SW480 (cell line): ENCODE data around the gene DOLPP1.
A peak's percentile ranks its signal among the peaks of the same experiment; 100 is the strongest.
"Not testable (repeated sequence)": the region's sequence is repeated elsewhere in the genome, so short reads cannot be mapped to it uniquely, and the experiment has no call there.

Experiments
- DNase-seq: peaks from one replicate; pipeline ENCODE4 v3.0.0-alpha.2; 2016; ENCODE audit warnings: low spot score

The DOLPP1 gene, protein sequence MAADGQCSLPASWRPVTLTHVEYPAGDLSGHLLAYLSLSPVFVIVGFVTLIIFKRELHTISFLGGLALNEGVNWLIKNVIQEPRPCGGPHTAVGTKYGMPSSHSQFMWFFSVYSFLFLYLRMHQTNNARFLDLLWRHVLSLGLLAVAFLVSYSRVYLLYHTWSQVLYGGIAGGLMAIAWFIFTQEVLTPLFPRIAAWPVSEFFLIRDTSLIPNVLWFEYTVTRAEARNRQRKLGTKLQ

DNA sequence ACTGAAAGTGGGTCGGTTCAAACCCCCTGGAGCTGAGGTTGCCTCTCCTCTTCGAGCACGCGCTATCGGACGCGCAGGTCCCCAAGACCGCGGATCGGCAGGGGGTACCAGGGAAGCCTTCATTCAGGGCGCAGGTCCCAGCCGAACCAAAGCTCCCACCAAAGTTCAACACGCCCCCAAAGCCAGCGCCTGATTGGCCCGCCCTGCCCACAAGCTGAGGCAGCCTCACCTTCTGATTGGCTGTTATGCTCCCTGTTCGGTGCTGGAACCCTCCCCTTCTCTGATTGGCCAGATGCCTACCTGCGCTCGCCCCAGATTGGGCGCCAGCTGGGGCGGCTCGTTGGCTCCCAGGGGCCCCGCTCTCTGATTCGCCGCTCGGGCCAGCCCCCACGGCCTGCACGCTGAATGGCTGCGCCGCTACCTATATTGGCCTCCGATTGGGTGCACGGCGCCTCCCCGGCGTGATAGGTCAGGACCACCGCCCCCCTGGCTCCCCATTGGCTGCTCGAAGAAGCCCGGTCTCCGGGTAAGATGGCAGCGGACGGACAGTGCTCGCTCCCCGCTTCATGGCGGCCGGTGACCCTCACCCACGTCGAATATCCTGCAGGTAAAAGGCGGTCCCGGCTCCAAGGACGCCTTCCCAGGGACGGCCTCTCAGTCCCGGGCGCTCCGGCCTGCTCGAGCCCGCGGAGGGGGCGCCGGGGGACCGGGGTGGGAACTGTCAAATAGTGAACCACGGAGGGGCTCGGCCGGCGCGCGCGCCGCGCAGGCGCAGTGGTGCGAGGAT lies at the start of gene DOLPP1:
Gene DOLPP1, plus strand, starts transcription at position 511 of the 787 bp plus-strand sequence. Its CDS starts 21 bp downstream, at position 532.
- DNase-seq = peak; percentile 99

DNA sequence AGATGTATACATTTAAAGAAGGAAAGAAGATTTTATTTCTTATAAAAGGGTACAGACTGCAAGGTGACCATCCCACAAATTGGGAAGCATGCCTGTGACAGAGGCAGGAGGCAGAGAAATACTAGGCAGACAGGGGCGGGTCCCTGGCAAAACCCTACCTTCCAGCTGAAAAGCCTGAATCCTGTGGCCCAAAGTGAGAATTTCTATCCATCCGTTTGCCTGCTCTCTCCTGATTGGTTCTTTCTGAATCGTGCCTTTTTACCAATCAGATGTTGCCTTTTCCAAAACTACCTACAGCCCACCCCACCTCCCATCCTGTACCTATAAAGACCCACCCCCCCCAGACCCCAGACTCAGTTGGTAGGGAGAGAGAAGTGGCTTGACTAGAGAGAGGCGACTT lies 49.4 kb upstream of the DOLPP1 start:
- DNase-seq = no peak

DNA sequence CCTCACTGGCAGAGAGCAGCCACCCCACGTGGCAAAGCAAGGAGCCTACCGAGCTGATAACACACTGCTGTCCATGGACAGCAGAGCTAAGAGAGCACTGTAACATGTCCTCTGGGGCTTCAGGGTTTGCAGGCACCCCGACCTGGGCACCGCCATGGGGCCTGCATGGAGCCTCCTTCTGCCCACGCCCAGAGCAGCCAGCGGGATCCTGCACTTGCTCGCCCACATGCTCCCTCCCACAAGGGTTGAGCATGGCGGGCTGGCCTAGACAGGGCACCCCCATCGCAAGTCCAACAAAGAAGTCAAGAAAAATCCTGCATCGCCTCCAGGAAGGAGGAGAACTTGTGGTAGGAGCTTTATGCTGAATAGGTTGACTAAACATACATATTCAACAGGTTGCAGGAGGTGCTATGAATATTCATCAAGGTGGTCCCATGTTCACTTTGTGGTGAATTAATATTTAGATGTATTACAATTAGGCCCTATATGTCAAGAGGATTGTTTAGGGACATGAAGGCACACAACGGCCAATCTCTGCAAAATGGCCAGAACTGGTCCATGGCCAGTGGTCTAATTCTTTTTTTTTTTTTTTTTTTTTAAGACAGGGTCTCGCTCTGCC lies 48.3 kb upstream of the DOLPP1 start:
- no peak for DNase-seq

DNA sequence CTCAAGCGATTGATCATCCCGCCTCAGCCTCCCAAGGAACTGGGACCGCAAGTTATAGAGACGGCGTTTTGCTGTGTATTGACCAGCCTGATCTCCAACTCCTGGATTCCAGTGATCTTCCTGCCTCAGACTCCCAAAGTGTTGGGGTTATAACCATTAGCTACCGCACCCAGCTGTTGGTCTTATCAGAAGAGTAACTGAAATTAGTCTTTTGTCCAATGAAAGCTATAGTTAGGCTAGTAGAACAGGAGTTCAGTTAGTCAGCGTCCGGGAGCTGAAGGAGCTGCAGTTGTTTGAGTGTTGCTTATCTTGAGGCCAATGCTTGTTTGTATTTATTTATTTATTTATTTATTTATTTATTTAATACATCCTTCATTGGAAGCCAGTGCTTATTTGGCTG lies 47.7 kb upstream of the DOLPP1 start:
- DNase-seq = no peak

DNA sequence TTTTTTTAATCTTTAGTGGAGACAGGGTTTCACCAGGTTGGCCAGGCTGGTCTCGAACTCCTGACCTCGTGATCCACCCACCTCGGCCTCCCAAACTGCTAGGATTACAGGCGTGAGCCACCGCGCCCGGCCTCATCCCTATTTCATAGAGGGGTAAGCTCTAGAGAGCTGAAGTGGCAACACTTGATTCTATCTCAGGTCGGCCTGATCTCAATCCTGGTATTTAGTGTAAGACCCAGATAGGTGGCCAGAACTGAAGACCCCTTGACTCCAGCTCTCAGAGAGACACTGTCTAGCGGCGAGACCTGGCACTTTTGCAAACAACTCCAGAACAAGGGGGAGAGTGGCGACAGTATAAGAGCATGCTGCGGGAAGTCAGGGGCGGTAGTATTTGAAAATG lies 45.1 kb upstream of the DOLPP1 start:
- DNase-seq = not testable (repeated sequence)

DNA sequence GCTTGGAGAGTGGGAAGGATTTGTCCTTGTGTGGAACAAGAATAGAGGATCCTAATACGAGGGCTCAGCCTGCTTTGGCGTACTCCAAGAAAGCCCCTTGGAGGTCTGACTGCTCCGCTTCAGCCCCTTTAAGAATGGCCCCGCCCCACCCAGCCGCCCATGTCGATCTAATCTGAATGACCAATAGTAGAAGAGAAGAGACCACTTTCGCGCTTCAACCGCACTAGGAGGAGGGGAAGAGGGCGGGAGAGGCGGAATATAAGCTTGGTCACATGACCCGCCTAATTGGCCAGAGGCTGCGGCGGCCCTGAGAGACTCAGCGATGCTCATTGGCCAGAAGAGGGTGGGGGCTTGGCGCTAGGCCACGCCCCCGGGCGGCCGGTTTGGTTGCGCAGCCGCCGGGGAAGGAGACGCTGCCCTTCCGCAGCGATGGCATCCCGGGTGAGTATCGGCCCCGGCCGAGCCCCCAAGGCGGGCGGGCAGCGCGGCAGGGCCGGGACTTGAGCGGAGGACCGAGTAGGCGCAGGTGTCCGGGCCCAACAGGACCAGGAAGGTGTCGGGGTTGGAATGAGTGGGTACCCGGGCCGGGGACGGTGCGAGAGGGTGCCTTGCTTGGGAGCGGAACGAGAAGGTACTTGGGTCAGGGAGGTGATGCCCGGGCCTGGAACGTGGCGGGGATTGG lies 44.5 kb upstream of the DOLPP1 start, which contains the start of gene MIGA2:
Gene MIGA2, plus strand, starts transcription at position 386 of the 682 bp plus-strand sequence. CDS start 3,969 bp downstream, outside the sequence.
- peak; percentile 99 for DNase-seq

DNA sequence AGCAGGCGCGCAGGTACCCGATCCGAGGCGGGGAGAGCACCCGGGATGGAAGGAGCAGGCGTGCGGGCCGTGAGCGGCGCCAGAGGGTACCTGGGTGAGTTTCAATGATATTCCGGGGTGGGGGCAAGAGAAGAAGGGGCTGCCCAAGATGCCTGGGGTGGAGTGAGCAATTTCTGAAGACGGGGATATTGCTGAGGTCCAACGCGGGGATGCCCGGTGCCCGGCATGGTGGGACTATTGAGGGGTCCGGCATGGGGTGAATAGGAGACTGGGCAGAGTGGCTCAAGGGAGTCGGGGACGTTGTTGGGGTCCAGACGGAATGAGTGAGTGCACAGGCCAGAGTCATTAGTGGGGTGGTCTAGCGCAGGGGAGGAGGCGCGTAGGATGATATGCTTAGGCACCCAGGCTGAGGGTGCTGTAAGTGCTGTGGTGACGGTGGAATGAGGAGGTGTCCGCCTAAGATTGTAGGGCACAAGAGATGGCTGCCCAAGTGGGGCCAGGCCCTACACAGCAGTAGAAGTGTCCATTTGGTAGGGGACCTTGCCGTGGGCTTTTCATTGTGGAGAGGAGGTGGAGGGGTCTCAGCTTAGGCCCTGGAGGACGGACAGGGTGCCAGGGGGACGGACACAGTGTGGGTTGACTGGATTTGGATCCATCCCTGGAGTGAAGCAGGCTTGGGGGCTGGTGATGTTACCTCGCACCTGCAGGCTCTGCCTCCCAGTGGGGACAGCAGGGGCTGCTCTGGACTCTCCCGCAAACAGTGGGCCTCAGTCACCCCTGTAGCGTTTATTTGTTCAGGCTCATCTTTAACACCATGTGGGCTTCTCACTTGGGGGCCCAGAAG lies 43.8 kb upstream of the DOLPP1 start:
- no peak for DNase-seq

DNA sequence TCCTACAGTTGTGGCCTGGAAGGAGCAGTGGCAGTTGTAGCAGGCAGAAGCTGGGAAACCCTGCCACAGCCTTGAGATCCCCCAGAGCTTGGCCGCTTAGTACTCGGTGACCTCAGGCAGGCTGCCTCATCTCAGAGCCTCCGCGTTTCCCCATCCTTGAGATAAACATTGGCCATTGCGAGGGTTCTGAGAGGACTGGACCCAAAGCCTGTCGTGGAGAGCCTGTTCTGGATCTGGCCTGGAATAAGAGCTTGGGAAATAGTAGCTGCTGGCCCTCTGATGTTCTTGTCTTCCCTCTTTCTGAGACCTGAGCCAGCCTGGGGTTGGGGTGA lies 43.2 kb upstream of the DOLPP1 start:
- no peak for DNase-seq

DNA sequence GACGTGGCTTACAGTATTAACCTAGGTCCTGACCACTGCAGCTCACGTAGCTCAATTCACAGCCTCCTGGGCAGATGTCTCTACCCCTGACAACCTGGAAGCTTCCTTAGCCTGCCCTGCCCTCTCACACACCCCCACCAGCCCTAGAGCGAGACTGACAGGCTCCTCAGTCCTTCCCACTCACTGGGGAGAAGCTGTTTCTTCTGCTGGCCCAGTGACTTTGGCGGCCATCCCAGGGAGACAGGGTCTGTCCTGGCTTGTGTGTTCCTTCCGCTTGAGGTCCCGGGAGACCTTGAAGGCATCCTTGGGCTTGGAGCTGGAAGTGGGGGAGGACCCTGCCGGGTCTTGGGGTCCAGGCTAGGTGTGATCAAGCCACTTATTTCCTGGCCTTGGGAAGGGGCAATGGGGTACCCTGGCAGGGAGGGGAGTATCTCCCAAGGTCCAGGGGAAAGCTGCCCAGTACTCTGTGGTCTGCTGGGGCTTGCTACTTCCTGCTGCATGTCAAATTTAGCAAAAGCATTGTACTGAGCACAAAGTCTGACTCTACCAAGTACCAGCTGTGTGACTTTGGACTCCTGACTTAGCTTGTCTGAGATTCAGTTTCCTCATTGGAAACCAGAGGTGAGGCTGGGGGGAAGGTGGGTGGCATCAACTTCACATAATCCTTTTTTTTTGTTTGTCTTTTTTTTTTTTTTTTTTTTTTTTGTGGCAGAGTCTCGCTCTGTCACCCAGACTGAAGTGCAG lies 42.6 kb upstream of the DOLPP1 start:
- DNase-seq = no peak

DNA sequence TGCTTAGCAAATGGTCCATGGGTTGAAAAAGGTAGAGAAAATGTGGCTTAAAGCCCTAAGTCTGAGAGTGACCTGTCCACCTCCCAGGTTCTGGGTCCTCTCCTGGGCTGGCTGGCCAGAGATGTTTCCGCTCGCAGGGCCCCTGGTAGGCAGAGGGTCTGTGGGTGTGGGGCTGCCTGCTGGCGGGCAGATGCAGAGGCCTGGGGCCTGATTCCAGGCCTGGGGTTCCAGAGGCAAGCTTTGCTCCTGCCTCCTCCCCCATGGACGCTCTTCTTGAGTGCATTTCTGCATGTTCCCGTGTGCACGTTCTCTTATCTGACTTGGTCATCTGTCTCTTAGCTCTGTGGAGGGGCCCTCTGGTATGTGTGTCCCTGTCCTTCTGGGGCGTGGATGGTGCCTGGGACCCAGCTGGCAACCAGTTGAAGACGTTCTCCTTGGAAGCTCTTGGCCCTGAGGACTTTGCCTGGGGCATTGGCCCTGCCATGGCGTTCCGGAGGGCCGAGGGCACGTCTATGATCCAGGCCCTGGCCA lies 40.7 kb upstream of the DOLPP1 start:
- DNase-seq = no peak

DNA sequence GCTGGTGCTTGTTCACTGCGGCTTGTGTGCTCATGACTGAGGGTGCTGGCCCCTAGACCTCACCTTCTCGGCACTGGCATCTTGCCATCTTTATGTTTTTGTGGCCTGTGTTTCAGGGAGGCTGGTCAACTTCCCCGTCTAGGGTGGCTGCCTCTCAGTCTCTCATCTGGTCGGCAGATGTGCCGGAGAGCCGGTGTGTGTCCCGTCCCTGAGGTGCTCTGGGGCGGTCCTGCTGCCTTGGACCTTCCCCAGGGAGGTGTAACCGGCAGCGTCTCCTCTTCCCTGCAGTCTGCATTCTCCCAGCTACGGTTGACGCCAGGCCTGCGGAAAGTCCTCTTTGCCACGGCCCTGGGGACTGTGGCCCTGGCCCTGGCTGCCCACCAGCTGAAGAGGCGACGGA lies 38.9 kb upstream of the DOLPP1 start:
- DNase-seq = no peak

DNA sequence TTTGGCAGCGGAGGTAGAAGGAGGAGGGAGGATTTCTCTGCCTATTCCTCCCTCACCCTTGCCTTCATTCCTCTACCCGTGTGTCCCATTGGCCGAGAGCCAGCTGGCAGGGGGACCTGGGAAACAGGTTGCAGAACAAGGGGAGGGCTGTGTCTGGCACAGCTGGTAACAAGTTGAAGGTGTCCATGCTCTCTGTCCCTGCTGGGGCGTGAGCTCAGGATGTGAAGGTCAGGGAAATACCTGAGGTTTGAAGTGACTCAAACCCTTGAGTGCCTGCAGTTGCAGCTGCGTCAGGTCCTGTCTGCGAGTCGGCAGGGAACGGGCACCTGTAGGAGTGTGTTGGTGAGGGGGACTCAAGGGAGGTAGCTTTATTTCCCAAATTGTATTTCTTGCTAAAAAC lies 28.3 kb upstream of the DOLPP1 start:
- DNase-seq = peak; percentile 42

DNA sequence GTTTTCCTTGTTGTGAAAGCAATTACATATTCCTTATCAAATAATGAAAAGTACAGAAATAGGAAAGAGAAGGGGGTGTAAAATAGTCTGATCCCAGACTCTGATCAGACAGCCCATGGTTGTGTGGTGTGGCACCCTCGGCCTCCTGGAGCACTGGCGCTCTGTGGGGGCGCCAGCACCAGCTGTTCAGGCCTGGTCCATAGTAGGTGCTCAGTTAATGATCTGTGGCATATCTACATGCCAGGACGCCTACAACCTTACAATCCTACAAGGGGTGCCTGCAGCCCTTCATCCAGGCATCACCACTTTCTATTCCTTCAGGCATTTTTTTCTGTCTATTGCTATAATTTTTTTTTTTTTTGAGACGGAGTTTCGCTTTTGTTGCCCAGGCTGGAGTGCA lies 27.9 kb upstream of the DOLPP1 start:
- DNase-seq = no peak

DNA sequence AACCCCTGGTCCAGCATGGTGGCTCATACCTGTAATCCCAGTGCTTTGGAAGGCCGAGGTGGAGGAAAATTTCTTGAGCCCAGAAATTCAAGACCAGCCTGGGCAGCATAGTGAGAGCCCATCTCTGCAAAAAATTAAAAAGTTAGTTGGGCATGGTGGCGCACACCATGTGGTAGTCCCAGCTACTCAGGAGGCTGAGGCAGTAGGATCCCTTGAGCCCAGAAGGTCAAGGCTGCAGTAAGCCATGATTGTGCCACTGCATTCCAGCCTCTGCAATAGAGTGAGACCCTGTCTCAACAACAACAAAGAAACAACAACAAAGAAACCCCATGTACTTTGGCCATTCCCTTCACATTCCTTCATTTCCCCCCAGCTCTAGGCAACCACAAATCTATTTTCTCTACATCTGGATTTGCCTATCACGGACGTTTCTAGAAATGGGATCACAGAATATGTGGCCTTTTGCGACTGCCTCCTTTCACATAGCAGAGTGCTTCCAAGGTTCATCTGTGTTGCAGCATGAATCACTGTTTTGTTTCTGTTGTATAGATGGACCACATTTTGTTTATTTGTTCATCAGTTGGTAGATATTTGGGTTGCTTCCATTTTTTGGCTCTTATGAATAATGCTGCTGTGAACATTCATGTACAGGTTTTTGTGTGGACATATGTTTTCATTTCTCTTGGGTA lies 26.6 kb upstream of the DOLPP1 start:
- no peak for DNase-seq

DNA sequence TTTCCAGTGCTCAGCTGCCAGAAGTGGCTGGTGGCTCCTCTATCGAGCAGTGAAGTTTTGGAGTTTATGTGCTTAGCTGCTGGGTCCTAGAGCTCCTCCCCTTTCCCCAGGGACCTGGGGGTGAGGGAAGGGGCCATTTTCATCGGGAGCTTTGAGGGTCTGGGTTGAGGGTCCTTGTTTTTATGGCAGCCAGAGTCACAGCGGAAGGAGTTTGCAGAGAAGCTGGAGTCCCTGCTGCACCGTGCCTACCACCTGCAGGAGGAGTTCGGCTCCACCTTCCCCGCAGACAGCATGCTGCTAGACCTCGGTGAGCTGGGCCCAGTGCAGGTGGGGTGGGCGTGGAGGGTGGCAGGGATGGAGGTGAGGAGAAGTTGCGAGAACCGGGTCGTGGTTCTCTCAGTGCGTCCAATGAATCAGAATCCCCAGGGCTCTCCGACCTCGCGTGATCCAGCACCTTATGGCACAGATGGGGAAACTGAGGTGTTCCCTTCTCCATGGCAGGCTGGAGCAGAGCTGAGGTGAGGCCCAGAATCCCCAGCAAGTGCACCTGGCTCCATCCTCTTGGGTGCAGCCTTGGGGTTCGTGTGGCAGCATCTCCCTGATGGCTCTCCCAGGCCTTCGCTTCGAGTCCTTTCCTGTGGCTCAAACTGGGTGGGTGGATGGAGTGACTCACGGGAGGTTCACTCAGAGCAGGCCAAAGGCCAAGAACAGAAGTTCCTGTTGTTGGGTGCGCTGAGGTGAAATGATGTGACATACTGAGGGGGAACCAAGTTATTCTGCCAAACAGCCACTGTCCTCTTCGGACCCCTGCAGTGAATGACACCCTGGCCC lies 21.7 kb upstream of the DOLPP1 start:
- peak; percentile 72 for DNase-seq

DNA sequence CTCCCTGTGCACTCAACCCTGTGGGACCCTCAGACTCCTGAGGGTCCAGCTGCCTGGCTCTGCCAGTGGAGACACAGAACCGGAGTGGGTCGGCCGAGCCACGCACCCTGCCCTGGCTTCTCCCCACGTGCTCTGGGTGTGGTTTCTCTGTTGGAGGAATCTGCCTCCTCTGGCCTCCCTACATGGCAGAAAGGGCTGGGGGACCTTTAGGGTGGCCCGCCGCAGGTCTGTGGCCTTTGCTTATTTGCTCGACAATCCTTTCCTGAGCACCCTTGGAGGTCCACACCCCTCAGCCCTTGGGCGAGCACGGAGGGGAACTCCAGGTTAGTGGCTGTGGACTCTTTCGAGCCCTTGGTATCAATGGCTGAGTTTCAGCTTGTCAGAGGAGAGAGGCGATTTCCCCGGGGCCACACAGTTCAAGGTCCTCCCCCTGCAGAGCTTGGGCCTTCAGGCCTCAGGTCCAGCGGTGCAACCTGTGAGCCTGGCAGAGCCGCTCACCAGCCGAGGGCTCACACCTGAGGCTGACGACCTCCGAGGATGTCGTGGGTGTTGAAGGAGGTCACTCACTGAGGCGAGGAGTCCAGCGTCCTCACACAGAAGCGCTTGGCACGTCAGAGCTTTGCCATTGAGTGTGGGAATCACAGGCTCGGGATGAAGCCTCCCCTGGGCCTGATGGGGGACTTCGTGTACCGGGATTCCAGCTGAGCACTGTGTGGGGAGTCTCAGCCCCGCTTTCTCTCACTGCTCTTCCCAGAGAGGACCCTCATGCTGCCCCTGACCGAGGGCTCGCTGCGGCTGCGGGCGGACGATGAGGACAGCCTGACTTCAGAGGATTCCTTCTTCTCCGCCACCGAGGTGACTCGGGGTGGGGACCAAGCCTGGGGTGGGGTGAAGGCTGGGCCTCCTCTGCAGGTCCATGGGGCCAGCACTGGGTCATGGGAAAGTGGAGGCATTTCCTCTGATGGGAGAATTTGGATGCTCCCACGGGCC lies 20.8 kb upstream of the DOLPP1 start:
- DNase-seq = no peak

DNA sequence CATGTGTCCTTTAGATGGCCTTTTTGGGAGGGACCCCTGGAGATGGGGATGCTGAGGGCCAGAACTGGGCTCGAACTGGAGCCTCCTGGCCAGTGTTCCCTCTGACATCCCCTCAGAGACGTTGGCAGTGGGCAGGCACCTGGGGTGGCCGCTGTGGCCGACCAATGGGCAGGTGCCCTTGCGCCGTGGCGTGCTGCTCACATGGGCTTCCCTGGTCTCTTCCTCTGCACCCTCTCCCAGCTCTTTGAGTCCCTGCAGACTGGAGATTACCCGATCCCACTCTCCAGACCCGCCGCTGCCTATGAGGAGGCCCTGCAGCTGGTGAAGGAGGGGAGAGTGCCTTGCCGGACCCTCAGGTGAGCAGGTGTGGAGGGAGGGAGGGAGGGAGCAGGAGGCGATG lies 19.9 kb upstream of the DOLPP1 start:
- no peak for DNase-seq

DNA sequence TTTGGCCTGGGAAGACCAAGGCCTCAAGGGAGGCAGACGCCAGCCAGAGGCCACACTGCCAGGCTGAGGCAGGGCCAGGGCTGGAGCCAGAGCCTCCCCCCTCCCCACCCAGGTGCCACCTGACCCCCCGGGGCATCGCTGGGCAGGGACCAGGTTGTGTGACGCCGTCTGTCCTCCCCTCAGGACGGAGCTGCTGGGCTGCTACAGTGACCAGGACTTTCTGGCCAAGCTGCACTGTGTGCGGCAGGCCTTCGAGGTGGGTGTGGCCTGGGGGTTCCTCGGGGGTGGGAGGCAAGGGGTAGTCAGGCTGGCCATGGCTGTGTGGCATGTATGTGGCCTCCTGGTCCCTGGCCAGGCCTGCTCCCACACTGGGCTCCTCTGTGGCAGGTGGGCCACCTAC lies 17.9 kb upstream of the DOLPP1 start:
- DNase-seq = no peak
